Neural progenitor cell (in vitro differentiated cells): ENCODE data around the gene KIAA0586.
"Not testable (repeated sequence)": the region's sequence is repeated elsewhere in the genome, so short reads cannot be mapped to it uniquely, and the experiment has no call there.

ENCODE experiments used
- EZH2 ChIP-seq: fragments of 200-600 bp; sonication (generic); IDR thresholded peaks from 2 replicates; pipeline ENCODE4 v1.6.1; 2017; ENCODE audit warnings: antibody characterized with exemption, mild to moderate bottlenecking, moderate library complexity
- EZH2phosphoT487 ChIP-seq: fragments of 200-600 bp; sonication (generic); IDR thresholded peaks from 2 replicates; pipeline ENCODE4 v1.6.1; 2017; ENCODE audit warnings: antibody characterized with exemption
- TF ChIP-seq, protein P1 (sequence below): fragments of 200-600 bp; sonication (generic); IDR thresholded peaks from 2 replicates; pipeline ENCODE4 v1.5.1; 2017; ENCODE audit warnings: antibody characterized with exemption, mild to moderate bottlenecking

DNA sequence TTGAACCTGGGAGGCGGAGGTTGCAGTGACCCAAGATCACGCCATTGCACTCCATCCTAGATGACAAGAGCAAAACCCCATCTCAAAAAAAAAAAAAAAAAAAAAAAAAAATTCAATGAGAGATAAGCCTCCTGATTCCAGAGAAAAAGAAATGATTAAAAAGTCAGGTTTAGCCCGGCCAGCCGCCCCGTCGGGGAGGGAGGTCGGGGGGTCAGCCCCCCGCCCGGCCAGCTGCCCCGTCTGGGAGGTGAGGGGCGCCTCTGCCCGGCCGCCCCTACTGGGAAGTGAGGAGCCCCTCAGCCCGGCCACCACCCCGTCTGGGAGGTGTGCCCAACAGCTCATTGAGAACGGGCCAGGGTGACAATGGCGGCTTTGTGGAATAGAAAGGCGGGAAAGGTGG lies 160.8 kb downstream of the KIAA0586 start:
- TF ChIP-seq, protein P1, sequence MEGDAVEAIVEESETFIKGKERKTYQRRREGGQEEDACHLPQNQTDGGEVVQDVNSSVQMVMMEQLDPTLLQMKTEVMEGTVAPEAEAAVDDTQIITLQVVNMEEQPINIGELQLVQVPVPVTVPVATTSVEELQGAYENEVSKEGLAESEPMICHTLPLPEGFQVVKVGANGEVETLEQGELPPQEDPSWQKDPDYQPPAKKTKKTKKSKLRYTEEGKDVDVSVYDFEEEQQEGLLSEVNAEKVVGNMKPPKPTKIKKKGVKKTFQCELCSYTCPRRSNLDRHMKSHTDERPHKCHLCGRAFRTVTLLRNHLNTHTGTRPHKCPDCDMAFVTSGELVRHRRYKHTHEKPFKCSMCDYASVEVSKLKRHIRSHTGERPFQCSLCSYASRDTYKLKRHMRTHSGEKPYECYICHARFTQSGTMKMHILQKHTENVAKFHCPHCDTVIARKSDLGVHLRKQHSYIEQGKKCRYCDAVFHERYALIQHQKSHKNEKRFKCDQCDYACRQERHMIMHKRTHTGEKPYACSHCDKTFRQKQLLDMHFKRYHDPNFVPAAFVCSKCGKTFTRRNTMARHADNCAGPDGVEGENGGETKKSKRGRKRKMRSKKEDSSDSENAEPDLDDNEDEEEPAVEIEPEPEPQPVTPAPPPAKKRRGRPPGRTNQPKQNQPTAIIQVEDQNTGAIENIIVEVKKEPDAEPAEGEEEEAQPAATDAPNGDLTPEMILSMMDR, result not testable (repeated sequence)
- not testable (repeated sequence) for TF ChIP-seq EZH2phosphoT487, EZH2
